Activated CD4-positive, CD25-positive, alpha-beta regulatory T cell treated with anti-CD3 and anti-CD28 coated beads, Interleukin-2, amount 50 U/mL, for 24 hours (primary cell): ENCODE results near the gene FYB1.

Source experiments
- ATAC-seq, 2 donors: fragments of 150-1000 bp; cut with Tn5 transposase; one replicate each; pipeline ENCODE4 v1.10.0; 2021; ENCODE audit warnings: mild to moderate bottlenecking in 1 of 2, moderate library complexity in 1 of 2

The FYB1 gene

DNA sequence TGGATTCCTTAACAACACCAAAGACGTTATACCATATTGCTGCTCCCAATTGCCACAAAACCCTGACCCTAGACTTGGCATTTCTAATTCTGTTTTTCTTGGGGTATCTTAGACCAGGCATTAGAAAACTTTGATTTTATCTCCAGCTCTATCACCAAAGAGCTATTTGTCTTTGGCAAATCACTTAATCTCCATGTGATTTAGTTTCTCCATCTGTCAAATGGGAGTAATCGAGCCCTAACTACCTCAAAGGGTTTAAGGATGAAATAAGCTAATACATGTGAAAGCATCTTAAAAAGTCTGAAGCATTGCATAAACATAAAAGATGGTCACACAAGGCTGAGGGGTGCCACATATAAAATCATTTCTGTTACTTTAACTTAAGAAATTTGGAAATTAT is 60.6 kb downstream of the FYB1 start:
- ATAC-seq = no peak

DNA sequence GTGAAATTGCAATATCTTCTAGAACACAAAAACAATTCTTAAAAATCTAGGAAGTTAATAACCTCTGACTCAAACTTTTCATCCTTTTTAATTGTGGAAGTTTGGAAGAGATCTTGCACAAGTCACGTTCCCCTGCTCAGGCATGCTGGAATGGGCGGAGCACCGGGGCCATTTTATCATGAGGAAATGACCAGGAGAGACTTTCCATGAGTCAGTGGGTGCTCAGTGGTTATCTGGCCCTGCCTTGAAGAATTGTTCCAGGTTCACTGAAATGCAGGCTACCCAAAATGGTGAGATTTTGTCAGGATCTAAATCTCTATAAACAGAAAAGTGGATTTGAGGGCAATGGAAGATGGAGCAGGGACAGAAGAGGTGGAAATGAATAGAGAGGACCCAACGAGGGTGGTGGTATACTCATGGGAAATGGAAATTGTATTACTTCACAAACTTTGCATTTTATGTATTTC is 61.2 kb downstream of the FYB1 start:
- ATAC-seq = no peak

DNA sequence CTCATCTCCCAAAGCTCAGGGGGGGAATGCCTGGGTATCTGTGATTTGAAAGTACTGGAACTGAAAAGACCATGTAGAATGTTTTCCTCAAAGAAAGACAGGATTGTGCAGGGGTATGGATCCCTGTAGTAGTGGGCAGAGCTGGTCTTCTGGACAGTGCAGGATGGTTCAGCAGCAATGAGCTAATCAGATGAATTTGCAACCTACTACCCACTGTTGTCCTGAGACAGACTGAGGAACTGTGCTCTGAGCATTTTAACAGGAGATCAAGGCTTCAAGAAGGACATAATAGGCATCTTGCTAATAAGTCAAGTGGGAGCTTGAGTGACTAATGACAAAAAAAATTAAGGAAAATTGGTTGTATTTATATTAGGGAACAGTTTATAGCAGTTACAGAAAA is 61.7 kb downstream of the FYB1 start:
- no peak for ATAC-seq

DNA sequence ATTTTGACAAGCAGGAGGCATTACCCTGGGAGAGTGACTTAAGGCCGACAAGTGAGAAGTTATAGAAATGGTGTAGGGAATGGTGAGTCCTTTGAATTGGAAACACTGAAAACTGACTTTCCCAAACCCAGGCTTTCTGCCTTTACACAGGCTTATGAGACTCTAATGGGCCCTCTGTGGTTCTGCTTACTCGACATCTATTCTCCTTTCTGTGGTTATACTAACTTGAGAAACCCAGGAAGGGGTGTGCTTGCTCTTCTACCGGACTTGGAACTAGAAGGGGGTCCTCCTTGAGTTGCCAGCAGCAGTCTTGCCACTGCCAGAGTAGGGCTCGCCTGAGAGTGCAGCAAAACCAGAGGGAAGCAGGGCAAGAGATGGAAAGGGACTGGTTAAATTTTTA is 63.3 kb downstream of the FYB1 start:
- ATAC-seq = no peak

DNA sequence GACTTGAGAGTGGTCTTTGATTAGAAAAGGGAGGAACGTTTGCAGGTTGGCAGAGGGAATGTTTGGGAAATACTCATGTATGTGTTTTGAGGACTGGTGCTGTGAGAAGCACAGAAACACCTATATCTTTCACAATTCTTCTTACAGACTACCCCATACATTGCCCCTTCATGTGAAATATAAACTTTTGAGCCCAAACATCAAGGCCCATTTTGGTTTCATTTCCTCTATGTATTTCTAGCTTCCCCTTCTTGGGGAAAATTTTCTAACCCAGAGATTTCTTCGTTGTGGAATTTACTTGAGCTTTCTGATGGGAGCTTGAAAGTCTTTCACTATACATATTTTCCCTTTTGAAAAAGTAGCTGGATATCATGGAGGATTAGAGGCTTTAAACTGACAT is 67.6 kb downstream of the FYB1 start:
- ATAC-seq = no peak

DNA sequence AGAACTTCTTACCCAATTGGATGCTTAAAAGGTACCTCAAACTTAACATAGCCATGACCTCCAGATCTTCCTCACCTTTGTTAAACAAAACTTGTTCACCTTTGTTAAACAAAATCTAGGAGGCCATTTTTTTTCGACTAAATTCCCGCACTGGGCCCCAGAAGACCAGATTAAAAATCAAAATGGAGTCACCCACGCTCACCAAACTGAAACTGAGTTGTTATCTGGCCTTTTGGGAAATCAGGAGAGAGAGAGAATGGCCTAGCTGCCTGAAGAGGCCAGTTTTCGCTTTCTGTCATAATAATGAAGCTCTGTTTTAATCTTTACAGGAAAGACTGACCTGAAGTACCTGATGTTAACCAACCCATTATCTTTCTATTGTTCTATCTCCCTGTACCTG is 69.4 kb downstream of the FYB1 start:
- no peak for ATAC-seq

DNA sequence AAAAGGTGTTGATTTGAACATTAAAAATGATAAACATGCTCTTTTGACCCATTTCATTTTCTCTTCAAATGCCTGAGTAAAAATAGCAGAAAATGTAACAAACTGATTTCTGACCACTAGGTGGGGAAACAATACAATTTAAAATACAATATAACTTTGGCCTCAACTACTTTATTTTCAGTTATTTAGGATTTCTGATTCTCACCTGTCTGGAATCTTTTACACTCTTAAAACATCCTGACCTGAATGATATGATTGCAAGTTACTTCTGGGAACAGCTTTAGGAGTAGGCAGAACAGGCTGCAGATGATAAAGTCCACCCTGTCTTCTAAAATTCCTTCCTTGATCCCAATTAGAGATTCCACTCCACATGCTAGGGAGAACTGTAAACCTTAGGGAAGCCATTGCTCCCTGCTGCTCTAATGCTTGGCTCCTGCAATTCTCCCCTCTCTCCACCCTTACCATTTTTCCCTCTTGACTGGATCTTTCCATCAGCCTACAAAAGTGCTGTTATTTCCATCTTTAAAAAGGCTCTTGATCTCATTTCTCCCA is 70.3 kb downstream of the FYB1 start:
- peak in 1 of 2 donors; percentile 38 for ATAC-seq

DNA sequence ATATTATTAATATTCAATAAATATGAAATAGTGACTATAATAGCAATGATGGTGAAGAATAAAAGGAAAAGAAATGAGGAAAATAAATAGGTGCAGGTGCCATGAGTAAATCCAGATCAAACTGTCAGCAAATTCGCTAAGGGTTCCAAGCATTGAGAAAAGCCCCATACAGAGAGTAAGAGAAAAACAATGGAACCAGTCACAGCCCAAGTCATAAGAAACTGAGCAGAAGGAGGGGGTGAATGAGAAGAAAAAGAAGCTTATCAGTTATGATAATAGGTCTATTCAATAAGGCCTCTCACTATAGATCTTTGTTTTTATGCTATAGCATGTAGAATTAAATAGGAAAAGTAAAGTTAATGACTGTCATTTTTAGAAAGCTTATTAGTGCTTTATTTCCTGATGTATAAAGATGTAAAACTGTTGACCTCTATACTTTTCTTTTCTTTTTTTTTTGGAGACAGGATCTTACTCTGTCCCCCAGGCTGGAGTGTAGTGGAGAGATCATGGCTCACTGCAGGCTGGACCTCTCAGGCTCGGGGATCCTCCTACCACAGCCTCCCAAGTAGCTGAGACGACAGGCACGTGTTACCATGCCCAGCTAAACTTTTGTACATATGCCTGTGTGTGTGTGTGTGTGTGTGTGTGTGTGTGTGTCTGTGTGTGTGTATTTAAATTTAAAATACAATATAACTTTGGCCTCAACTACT is 72.4 kb downstream of the FYB1 start:
- ATAC-seq = no peak

DNA sequence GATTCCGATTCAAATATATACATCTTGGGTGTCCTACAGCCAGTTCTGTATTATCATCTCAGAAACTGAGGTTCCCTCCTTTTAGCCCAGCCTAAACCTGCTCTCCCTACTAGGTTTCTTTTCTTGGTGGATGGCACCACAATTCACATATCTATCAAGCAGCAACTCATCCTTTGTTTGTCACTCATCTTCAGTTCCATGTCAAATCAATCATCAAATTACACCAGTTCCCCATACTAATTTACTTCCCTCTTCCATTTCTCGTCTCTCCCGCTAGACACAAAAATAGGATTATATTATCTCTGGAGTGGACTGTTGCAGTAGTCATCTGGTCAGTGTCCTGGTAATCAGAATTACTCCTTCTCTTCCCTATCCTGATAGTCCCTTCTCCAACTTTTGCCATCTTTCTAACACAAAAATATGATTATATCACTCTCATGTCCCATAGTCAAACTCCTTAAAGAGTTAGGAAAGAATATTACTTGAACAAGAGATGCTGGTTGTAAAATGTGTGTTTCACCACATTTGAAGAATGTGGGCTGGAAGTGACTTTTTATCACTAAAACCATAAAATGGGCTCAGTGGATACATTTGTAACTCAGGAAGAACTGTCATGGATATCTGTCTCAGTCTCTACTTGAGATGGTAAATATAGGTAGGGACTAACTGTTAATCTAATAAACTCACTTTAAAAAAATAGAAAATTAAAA is 76.1 kb downstream of the FYB1 start:
- no peak for ATAC-seq

DNA sequence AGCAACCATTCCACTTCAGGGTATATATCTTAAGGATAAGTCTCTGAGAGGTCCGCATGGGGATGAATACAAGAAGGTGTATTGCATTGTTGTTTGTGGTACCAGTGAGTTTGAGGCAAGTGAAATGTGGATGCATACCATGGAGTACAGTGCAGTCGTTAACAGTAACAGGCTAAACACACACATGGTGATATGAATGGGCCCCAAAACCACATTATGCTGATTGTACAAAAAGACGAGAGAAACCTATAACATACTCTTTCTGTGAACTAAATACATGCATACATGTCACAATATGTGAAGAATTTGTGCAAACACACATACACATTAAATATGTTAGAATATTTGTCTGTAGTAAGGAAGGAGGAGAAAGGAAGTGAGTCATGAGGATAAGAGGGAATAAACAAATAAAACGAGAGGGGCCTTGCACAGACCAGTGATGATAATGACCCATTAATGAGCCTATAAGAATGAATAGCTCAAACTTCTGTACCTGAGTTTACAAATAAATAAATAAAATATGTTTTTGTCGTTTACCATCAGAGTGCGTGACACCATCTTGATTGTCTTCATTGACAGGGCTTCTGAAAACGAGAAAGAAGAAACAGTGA is 78.7 kb downstream of the FYB1 start:
- no peak for ATAC-seq

DNA sequence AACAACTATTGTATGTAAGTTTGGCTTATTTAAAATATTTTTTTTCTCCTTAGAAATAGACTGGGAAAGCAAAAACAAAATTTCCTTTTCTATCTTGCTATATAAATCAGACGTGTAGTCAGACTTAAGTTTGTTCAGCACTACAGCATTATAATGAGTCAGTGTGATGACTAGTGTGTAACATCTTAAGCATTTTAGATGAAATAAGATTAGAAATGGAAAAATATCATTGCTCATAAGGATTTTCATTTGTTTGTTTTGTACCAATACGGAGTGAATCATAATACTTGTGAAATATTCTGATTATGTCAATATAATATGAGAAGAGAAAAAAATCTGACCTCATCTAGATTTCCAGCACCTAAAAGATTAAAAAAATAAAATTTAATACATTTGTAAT is 80.5 kb downstream of the FYB1 start:
- peak; percentile 69 to 70 for ATAC-seq

DNA sequence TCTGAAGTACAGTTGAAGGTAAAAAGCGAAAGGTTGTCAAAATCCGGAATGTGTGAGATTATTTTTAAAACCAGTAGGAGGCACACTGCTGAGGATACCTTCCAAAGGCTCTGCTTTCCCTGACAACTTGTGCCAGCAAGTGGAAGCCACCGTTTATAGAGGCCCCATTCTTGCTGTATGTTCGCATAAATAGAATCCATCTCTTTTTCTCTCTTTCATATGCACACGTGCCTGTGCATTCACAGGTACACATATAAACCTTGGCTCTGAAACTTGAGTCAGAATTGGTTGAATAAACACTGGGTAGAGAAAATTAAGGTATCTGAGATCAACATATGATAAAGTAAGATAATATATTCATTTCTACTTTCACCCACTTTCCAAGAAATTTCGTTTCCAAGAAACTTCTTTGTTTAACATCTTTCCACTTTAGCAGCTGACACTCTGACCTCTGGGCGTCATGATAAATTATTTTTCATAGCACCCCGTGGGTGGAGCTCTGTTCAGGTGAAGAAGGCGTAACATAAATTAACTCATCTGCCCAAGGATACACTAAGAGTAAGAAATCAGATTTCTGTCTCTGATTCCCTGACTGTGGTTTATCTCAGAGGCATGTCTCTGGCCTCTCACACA is 81.4 kb downstream of the FYB1 start:
- ATAC-seq = peak; percentile 78 to 83

DNA sequence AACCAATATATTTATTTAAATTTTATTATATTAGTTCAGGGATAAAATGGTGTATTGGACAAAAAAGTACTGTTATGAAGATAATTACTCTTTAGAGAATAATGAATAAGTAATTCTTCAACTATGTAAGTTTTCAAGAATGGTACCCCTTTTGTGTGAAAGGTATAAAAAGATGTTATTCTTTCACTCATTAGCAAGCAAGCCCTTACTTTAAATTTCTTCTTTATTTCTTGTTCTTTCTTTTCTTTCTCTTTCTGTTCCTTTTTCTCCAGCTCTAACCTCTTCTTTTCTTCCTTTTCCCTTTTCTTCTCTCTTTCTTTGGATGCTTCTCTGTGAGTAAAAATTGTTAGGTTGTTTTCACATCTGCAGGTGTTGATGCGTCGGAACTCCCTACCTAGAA is 82.0 kb downstream of the FYB1 start:
- no peak for ATAC-seq

DNA sequence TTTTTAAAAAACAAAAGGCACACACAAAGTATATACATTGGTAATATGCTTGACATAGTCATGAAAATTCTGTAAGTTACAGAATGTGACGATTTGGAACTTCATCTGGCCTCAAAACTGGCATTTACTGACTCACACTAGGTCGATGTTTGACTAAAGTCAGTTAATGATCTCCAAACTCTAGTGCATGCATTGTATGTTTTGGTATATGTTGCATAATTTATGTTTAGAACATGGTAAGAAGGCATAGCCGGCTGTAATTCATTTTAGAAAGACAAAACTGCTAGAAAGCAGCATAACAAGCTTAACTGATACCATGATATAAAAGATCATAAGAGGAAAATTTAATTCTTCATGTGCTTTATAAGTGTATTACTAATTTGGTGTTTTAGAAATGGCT is 86.6 kb downstream of the FYB1 start:
- ATAC-seq = no peak

DNA sequence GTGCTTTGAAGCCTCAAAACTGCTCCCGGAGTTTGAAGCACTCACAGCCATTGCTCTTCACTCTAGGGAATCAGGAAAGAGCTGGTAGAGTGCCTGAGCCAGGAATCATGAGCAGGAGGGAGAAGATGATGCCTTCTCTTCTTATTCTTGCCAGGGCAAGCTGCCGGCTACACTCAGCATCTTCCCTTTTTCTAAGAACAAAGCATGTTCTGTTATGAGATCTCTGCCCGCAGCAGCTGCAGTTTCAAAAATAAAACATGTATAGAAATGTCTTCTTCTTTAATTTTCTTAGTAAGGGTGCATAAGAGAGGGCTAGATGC is 87.3 kb downstream of the FYB1 start:
- no peak for ATAC-seq

DNA sequence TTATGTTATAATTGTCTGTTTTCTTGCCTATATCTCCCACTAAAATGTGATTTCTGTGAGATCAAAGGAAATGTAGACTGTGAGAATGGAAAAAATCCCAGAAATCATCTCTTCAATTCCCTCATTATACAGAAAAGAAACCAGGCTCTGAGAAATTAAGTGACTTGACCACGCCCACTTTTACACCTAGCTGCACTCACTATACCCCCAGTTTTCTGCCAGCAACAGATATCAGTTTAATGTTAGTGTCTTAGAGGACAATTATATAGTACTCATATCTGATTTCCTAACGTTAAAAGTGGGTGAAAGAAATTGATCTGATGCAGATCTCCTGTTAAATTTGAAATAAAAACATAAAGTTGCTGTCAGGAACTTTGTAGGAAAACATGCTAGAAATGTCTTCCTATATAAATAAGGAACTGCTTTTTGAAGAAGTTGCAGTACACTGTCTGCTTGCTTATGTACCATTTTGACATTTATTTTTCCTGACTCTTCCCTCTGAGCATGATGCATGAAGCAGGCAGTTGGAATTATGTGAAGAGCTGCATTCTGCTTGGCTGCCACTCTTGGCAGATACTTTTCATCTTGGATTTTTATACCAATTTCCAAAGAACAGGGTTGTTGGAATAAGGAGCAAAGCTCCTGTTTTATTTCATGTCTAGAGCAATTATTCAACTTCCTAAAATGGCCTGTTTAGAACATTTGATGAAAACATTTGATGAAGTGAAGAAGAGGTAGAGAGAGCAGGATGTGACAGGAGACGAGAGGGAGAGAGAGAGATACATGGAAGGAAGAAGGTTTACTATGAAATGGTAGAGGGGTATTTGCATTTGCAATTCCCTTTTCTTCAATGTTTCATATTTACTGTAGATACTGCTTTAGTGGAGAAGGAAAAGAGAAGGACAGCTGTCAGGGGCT is 87.9 kb downstream of the FYB1 start:
- no peak for ATAC-seq

DNA sequence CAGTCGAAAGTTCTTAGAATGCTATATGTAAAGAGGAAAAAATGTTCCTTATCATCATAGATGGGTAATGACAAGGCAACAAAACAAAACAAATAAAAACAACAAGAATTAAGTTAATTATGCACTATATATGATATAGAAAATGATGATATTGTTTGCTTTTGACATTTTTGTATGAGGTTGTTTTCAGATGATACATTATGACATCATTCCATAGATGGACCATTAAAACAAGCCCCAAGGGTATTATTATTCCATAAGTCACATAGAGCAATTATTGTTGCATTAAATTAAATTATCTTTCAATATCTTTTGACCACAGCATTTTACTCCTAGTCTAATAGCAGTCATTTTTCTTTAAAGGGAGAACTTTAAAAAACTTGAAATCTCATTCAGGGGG is 88.6 kb downstream of the FYB1 start:
- ATAC-seq = no peak

DNA sequence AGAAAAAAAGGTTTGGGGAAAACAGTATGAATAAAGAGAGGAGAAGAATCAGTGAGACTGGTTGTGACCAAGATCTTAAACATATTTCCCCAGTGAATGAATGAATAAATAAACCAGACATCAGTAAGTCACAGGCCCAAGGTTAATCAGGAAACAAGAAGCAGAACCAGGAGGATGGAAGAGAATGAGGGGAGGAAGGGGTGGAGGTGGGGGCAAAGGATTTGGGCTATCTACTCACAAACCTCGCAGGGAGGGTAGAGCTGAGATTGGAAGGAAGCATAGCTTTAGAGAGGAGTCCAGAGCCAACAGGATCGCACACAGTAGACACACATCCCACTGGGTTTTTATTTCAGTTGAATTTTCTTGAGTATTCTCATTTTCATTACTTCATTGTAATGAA is 97.4 kb downstream of the FYB1 start:
- ATAC-seq = no peak

DNA sequence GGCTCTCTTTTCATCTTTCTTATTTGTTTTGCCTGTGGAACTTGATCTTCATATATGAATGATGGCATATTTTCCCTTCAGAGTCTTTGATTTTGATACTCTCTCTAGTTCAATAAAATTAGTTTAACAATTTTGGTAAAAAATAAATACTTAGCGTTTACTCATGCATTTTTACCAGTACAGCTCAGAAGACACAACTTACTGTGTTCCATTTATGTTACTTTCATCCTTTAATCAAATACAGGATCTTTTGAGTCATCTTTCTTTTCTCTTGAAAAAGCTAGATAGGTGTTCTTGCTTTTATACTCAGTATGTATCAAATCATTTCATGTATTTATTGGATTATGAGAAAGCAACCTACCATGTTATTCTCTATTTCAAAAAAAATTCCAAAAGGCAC is 98.0 kb downstream of the FYB1 start:
- ATAC-seq = peak; percentile 32 to 73

DNA sequence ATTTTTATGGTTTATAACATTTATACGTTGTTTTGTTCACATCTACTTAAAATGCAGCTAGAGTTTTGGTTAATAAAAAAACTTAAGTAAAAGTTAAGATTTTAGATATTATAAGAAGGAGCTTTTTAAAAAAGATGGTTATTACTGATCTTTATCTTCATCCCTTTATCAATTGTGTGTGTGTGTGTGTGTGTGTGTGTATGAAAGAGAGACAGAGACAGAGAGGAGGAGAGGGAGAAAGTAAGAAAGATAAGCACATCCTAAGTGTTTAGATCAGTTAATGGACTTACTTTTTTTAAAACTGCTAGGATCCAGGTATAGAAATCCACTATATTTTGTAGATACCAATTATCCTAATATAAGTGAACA is 99.3 kb downstream of the FYB1 start:
- no peak for ATAC-seq

DNA sequence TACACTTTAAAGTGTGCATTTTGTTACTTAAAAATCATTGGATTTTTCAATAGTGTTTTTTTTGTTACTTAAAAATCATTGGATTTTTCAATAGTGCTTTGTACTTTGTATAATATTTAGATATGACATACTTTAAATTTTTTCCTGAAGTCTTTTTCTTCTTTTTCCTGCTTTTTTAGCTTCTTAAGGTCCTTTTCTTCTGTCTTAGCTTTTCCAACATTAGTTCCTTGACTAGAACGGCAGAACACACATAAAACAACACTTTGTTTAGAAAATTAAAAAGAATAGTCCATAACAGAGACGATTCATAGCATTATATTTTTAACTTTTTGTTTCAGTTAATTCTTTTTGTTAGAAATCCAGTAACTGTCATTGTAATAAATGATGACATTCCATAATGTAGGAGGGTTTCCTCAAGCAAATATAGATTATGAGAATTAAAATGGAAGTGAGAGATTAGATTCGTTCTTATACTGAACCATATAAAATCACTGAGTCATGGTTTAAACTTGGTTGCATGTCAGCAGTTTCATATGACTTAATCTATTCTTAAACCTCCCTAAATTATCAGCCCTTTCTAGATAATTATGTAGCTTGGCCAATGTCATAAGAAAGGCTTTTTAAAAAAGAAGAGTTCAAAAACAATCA is 99.8 kb downstream of the FYB1 start:
- ATAC-seq = peak in 1 of 2 donors; percentile 37

DNA sequence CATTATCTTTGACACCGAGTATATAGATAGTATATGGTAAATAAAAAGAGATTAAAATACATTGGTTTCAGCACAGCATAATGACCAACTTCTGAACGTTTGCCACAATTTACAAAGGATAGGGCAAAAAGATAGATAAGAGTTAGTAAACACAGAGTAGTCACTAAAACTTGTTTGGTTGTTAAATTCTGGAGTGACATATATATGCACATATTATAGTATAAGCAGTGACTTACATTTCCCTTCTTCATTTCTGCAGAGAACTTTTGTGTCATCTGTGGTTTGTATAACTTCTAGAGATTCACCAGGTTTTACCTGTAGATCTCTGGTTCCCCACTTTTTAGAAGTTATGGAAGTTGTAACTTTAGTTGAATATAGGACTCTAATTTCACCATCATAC is 100.7 kb downstream of the FYB1 start:
- no peak for ATAC-seq
